Eye (tissue), 1 donor: ENCODE measurements around the gene RNF168.
A peak's percentile ranks its signal among the peaks of the same experiment; 100 is the strongest.
"Not testable (repeated sequence)": the region's sequence is repeated elsewhere in the genome, so short reads cannot be mapped to it uniquely, and the experiment has no call there.

Experiments used
- DNase-seq: peaks from one replicate; pipeline ENCODE4 v3.0.0-alpha.2; 2015

Gene RNF168

GRCh38 chr3:196514350-196514716 lies 10.8 kb upstream of the RNF168 start:
- no peak for DNase-seq

- no peak for DNase-seq
These were observed 10.3 kb upstream of the RNF168 start for GRCh38 chr3:196513697-196514349.

GRCh38 chr3:196511646-196512425 lies 8.3 kb upstream of the RNF168 start:
- not testable (repeated sequence) for DNase-seq

- DNase-seq: not testable (repeated sequence)
These were observed 7.5 kb upstream of the RNF168 start for GRCh38 chr3:196511108-196511507.

GRCh38 chr3:196506687-196507086 lies 3.1 kb upstream of the RNF168 start:
- no peak for DNase-seq

GRCh38 chr3:196504556-196504955 lies 988 bp upstream of the RNF168 start:
- DNase-seq: no peak

- DNase-seq: not testable (repeated sequence)
These were observed 470 bp upstream of the RNF168 start for GRCh38 chr3:196504077-196504398.

GRCh38 chr3:196502775-196503195 lies 783 bp downstream of the RNF168 start:
- peak; percentile 83 for DNase-seq

GRCh38 chr3:196501316-196502044 lies 2.1 kb downstream of the RNF168 start:
- DNase-seq: peak; percentile 45

GRCh38 chr3:196499807-196500524 lies 3.6 kb downstream of the RNF168 start:
- DNase-seq: no peak

- DNase-seq: no peak
These were observed 4.5 kb downstream of the RNF168 start for GRCh38 chr3:196499061-196499460.

GRCh38 chr3:196498297-196498696 lies 5.3 kb downstream of the RNF168 start:
- no peak for DNase-seq

GRCh38 chr3:196496183-196496582 lies 7.4 kb downstream of the RNF168 start:
- no peak for DNase-seq

- DNase-seq: no peak
These were observed 10.3 kb downstream of the RNF168 start for GRCh38 chr3:196493292-196493691.

GRCh38 chr3:196492080-196492479 lies 11.5 kb downstream of the RNF168 start:
- no peak for DNase-seq

- no peak for DNase-seq
These were observed 13.8 kb downstream of the RNF168 start for GRCh38 chr3:196489747-196490146.

- DNase-seq: no peak
These were observed 17.3 kb downstream of the RNF168 start for GRCh38 chr3:196486263-196486662.

- DNase-seq: no peak
These were observed 25.9 kb downstream of the RNF168 start for GRCh38 chr3:196477678-196478077.

GRCh38 chr3:196472286-196472685 lies 31.3 kb downstream of the RNF168 start:
- DNase-seq: no peak

- DNase-seq: no peak
These were observed 32.0 kb downstream of the RNF168 start for GRCh38 chr3:196471551-196471950.

GRCh38 chr3:196470182-196470581 lies 33.4 kb downstream of the RNF168 start:
- DNase-seq: not testable (repeated sequence)

GRCh38 chr3:196463804-196464203 lies 39.8 kb downstream of the RNF168 start:
- no peak for DNase-seq

GRCh38 chr3:196463478-196463756 lies 40.2 kb downstream of the RNF168 start:
- no peak for DNase-seq
